ENCODE measurements around the gene AP5M1.
"Not testable (repeated sequence)": the region's sequence is repeated elsewhere in the genome, so short reads cannot be mapped to it uniquely, and the experiment has no call there.

The AP5M1 gene

GRCh38 chr14:57291692-57292647, 23.2 kb downstream of the AP5M1 start:
- DNase-seq = no peak

GRCh38 chr14:57293866-57294837, 25.4 kb downstream of the AP5M1 start:
- no peak for DNase-seq

GRCh38 chr14:57295239-57295638, 26.5 kb downstream of the AP5M1 start:
- no peak for DNase-seq

DNA sequence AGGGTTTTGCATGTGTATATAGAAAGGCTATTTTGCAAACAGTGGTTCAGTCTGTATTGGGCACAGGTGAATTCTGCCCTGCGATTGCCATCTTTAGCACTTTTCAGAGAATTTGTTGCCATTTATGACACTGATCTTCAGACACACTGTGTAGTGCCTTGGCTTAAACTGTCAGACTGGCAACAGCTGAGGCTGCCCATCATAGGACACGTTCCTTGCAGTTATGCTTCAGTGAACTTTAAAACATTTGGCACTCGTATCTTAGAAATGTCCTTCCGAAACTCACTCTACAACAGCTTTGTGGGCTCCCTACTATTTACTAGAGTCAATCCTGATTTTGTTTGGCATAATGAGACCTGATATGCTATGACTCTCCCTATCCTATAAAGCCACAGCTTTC, 29.1 kb downstream of the AP5M1 start:
- DNase-seq = no peak

DNA sequence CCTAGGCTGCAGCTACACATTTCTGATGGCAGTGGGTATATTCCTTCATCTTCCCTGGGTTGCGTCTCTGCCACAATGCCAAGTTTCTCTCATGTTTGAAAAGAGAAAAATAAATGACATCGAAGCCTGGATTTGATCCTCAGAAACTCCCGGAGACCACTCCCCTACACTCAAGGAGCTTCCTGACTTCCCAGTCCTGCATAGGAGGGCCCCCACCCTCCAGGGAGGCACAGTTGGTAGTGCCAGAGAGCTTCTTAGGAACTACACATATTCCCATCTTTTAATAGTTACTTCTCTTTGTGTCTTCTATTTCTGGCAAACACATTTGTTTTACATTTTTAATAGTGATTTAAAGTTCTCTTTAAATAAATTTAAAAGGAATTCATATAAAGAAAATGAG, 30.7 kb downstream of the AP5M1 start:
- DNase-seq = no peak

DNA sequence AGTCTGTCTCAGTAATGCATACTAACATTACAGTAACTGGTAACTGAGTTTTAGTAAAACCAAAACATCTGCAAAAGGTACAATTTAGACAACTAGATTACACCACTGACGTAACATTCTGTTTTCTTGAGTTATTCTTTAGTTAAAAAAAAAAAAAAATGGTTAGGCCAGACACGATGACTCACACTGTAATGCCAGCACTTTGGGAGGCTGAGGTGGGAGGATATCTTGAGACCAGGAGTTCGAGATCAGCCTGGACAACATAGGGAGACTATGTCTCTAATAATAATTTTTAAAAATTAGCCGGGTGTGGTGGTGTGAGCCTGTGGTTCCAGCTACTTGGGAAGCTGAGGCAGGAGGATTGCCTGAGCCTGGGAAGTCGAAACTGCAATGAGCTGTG, 34.1 kb downstream of the AP5M1 start:
- DNase-seq = no peak

DNA sequence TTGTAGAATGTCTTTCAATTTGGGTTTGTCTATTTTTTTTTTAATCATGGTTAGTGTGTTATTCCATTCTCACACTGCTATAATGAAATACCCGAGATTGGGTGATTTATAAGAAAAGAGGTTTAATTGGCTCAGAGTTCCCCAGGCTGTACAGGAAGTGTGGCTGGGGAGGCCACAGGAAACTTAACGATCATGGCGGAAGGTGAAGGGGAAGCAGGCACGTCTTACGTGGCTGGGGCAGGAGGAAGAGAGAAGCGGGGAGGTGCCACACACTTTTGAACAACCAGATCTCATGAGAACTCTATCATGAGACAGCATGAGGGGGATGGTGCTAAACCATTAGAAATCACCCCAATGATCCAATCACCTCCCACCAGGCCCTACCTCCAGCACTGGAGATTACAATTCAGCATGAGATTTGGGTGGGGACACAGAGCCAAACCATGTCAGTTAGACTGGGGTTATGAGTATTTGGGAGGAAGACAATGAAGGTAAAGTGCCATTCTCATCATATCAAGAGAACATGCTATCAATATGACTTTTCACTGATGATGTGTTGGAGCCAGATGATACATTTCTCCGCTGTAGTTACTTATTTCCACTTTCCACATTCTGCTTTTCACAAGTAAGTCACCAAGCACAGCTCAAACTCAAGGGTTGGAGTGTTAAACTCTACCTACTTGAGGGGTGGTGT, 45.8 kb downstream of the AP5M1 start:
- DNase-seq = no peak

DNA sequence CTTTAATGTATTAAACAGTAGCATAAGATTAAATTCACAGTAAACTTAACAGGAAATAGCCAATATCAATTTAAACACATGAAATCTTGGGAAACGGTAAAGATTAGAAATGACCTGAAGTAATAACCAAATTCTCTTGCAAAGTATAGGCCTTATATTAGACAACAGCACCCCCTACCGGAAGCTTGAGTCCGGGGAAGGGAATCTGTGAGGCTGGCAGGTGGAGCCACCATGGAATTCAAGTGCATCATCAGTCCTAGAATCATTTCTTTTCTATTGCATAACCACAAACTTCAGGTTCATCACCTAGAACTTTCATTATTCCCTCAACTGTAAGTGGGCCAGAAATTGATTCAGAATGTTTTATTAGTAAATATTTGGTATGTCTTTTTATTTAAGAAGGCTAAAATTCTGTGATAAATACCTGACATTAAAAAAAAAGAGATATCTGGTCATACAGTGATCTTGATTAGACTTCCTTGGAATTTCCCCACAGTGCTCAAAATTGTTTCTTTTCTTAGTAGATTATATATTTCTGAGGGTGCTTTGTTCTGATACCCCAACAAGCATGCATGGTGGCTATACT, 48.6 kb downstream of the AP5M1 start:
- peak; percentile 25 for DNase-seq

- DNase-seq = no peak
Observed at GRCh38 chr14:57319636-57320192, 50.9 kb downstream of the AP5M1 start.

DNA sequence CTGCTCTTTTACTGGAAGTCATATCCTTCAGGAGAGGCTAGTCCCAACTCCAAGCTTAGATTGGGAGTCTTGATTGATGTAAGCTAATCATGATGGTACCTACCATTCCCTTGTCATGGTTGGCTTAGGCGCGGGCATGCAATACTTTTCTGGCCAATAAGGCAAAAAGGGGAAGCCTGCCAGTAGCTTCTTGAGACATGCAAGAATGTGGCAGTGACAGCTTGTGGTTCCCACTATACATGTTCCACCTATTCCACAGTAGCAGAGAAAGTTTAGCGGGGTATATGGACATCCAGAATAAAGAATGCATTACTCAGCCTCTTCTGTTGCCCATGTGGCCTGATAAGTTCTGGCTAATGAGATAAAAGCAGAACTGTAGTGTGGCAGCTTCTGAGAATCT, 55.0 kb downstream of the AP5M1 start:
- no peak for DNase-seq

DNA sequence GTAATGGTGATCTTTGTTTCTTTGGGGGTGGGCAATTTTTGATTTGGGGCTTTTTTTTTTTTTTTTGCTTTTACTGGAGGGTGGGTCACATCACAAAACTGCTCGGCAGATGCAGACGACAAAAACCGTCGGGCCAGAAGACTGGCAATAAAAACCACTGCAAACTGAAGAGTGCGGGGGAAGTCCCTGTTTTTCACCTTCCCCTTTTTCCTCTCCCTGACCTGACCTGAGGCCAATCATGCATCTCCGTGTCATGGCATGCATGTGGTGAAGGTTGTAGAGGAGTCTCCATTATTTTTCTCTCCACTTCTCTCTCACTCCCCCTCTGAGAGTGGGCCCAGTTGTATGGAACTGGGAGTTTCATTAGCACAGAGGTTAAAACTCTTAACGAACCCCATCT, 57.5 kb downstream of the AP5M1 start:
- DNase-seq = no peak

GRCh38 chr14:57329833-57330232, 61.1 kb downstream of the AP5M1 start:
- no peak for DNase-seq

DNA sequence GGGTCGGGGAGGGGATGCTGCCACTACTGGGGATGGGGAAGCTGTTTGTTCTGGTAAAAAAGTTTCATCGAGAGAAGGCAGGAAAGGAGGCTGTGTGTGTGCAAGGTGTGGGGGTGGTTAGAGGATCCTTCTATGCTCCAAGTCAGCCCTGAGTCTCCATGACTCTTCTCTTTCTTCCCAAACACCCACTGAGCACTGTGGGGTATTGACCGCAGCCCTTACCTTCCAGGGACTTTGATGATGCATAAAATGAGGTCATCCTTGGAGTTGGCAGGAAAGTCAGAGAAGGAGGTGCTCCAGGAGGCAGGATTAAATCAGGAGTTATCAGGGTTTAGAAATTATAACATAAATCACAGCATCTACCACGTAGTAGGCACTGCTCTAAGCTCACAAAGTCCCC, 63.7 kb downstream of the AP5M1 start:
- not testable (repeated sequence) for DNase-seq

- not testable (repeated sequence) for DNase-seq
Observed at GRCh38 chr14:57333726-57334125, 65.0 kb downstream of the AP5M1 start.

- not testable (repeated sequence) for DNase-seq
Observed at GRCh38 chr14:57343545-57344297, 75.0 kb downstream of the AP5M1 start.

- DNase-seq = no peak
Observed at GRCh38 chr14:57345106-57345505, 76.3 kb downstream of the AP5M1 start.

GRCh38 chr14:57346741-57347140, 78.0 kb downstream of the AP5M1 start:
- DNase-seq = no peak

Data from DMS 273 treated with DMSO at 0.1 percent for 48 hours (cell line).